Neural progenitor cell (in vitro differentiated cells): ENCODE measurements around the gene MGMT. TPM values are rescaled to one million over a fixed set of nuclear protein-coding genes. Genes with fewer than 3 reads are reported as not detected.

Source experiments
- DNase-seq: peaks from one replicate; pipeline ENCODE4 v3.0.0-alpha.2; 2016; ENCODE audit warnings: low spot score
- H2AFZ ChIP-seq: fragments of 200-600 bp; sonication (generic); replicated peaks from 2 replicates; pipeline ENCODE4 v1.6.1; 2016; ENCODE audit warnings: antibody characterized with exemption
- H3F3A ChIP-seq: fragments of 200-600 bp; sonication (generic); 2 replicates; pipeline ENCODE4 v1.6.1; 2016; ENCODE audit warnings: antibody characterized with exemption, low read depth
- H3K27ac ChIP-seq: fragments of 200-600 bp; sonication (generic); 2 replicates; pipeline ENCODE4 v1.5.1; 2016; ENCODE audit warnings: mild to moderate bottlenecking
- H3K27me3 ChIP-seq: fragments of 200-600 bp; sonication (generic); 2 replicates; pipeline ENCODE4 v1.6.1; 2016; ENCODE audit warnings: mild to moderate bottlenecking, moderate library complexity
- H3K36me3 ChIP-seq: fragments of 200-600 bp; sonication (generic); 2 replicates; pipeline ENCODE4 v1.5.1; 2016
- H3K4me1 ChIP-seq: fragments of 200-600 bp; sonication (generic); 2 replicates; pipeline ENCODE4 v1.6.1; 2016; ENCODE audit warnings: mixed run types
- H3K4me2 ChIP-seq: fragments of 200-600 bp; sonication (generic); 2 replicates; pipeline ENCODE4 v1.6.1; 2016
- H3K4me3 ChIP-seq: fragments of 200-600 bp; sonication (generic); 2 replicates; pipeline ENCODE4 v1.5.1; 2016
- H3K79me2 ChIP-seq: fragments of 200-600 bp; sonication (generic); 2 replicates; pipeline ENCODE4 v1.6.1; 2016; ENCODE audit warnings: low read depth
- H3K9ac ChIP-seq: fragments of 200-600 bp; sonication (generic); 2 replicates; pipeline ENCODE4 v1.6.1; 2016
- H3K9me3 ChIP-seq: fragments of 200-600 bp; sonication (generic); 2 replicates; pipeline ENCODE4 v1.5.1; 2016; ENCODE audit warnings: low read depth
- H4K20me1 ChIP-seq: fragments of 200-600 bp; sonication (generic); 2 replicates; pipeline ENCODE4 v1.6.1; 2016; ENCODE audit warnings: low read depth
- H3K27ac Mint-ChIP-seq: 3 replicates; pipeline ENCODE4 v1.8.0; 2021; ENCODE audit warnings: mixed read lengths
- H3K27me3 Mint-ChIP-seq: 2 replicates; pipeline ENCODE4 v1.8.0; 2022; ENCODE audit warnings: low read depth, mild to moderate bottlenecking, inconsistent platforms, moderate library complexity, mixed read lengths; ENCODE audit not compliant: insufficient read depth
- H3K36me3 Mint-ChIP-seq: 3 replicates; pipeline ENCODE4 v1.8.0; 2021; ENCODE audit warnings: mixed read lengths
- H3K4me1 Mint-ChIP-seq: 3 replicates; pipeline ENCODE4 v1.8.0; 2021; ENCODE audit warnings: mixed read lengths
- H3K4me3 Mint-ChIP-seq: 3 replicates; pipeline ENCODE4 v1.8.0; 2021; ENCODE audit warnings: mild to moderate bottlenecking, moderate library complexity, mixed read lengths
- H3K9me3 Mint-ChIP-seq: 3 replicates; pipeline ENCODE4 v1.8.0; 2020; ENCODE audit warnings: mixed read lengths
- CTCF ChIP-seq: fragments of 200-600 bp; sonication (generic); IDR thresholded peaks from 2 replicates; pipeline ENCODE4 v1.5.1; 2017; ENCODE audit warnings: antibody characterized with exemption, mild to moderate bottlenecking
- EZH2 ChIP-seq: fragments of 200-600 bp; sonication (generic); IDR thresholded peaks from 2 replicates; pipeline ENCODE4 v1.6.1; 2017; ENCODE audit warnings: antibody characterized with exemption, mild to moderate bottlenecking, moderate library complexity
- EZH2phosphoT487 ChIP-seq: fragments of 200-600 bp; sonication (generic); IDR thresholded peaks from 2 replicates; pipeline ENCODE4 v1.6.1; 2017; ENCODE audit warnings: antibody characterized with exemption
- total RNA-seq: library from RNA; depleted of rRNA; stranded (reverse); fragments of >200 nt; gene quantifications from 2 replicates; pipeline ENCODE4 v1.2.3, GENCODE V29; 2015; ENCODE audit warnings: low replicate concordance

MGMT gene
- total RNA-seq, 1 donor from 2014 or later = 17.5 TPM

- no peak overlapping the region for H3K4me2 ChIP-seq
- Mint-ChIP-seq H3K27ac (no peak overlapping the region), H3K4me3 (no peak overlapping the region), H3K36me3 (no peaks in the 10 kb centered on the region), H3K9me3 (no peaks in the 10 kb centered on the region), H3K4me1 (peaks cover 22% of the 10 kb centered on the region), H3K27me3 (no peaks in the 10 kb centered on the region)
- H3K27ac ChIP-seq = no peak overlapping the region
- DNase-seq = no peak
- H3K9me3 ChIP-seq = no peaks in the 10 kb centered on the region
- no peak for TF ChIP-seq EZH2
- TF ChIP-seq CTCF = no peak
- no peak for TF ChIP-seq EZH2phosphoT487
- no peaks in the 10 kb centered on the region for H3K36me3 ChIP-seq
- H3K4me1 ChIP-seq = peaks cover 7% of the 10 kb centered on the region
- no peak overlapping the region for H3K4me3 ChIP-seq
- no peaks in the 10 kb centered on the region for H4K20me1 ChIP-seq
- H3K9ac ChIP-seq = no peak overlapping the region
- H2AFZ ChIP-seq = no peak overlapping the region
- H3K79me2 ChIP-seq = no peaks in the 10 kb centered on the region
- no peaks in the 10 kb centered on the region for H3K27me3 ChIP-seq
- H3F3A ChIP-seq = no peaks in the 10 kb centered on the region
These were observed 59.9 kb downstream of the MGMT start for GRCh38 chr10:129526943-129527342.

GRCh38 chr10:129528376-129528978 is 61.4 kb downstream of the MGMT start:
- Mint-ChIP-seq H3K27ac (no peak overlapping the region), H3K4me3 (no peak overlapping the region), H3K36me3 (no peaks in the 10 kb centered on the region), H3K27me3 (no peaks in the 10 kb centered on the region), H3K4me1 (peaks cover 21% of the 10 kb centered on the region), H3K9me3 (no peaks in the 10 kb centered on the region)
- no peak for DNase-seq
- Histone ChIP-seq H4K20me1 (no peaks in the 10 kb centered on the region), H2AFZ (no peak overlapping the region), H3F3A (no peaks in the 10 kb centered on the region), H3K27ac (no peak overlapping the region), H3K9me3 (no peaks in the 10 kb centered on the region), H3K36me3 (no peaks in the 10 kb centered on the region), H3K4me1 (peaks cover 7% of the 10 kb centered on the region), H3K79me2 (no peaks in the 10 kb centered on the region), H3K4me2 (no peak overlapping the region), H3K27me3 (no peaks in the 10 kb centered on the region), H3K4me3 (no peak overlapping the region), H3K9ac (no peak overlapping the region)
- no peak for TF ChIP-seq EZH2
- no peak for TF ChIP-seq EZH2phosphoT487
- TF ChIP-seq CTCF = no peak

- TF ChIP-seq EZH2phosphoT487 (no peak), EZH2 (no peak), CTCF (no peak)
- H2AFZ ChIP-seq = no peak overlapping the region
- Mint-ChIP-seq H3K9me3 (peaks cover 2% of the 10 kb centered on the region), H3K27ac (no peak overlapping the region), H3K4me3 (no peak overlapping the region), H3K4me1 (peaks cover 11% of the 10 kb centered on the region), H3K36me3 (no peaks in the 10 kb centered on the region), H3K27me3 (no peaks in the 10 kb centered on the region)
- H3F3A ChIP-seq = no peaks in the 10 kb centered on the region
- peaks cover 7% of the 10 kb centered on the region for H3K4me1 ChIP-seq
- no peaks in the 10 kb centered on the region for H3K9me3 ChIP-seq
- H3K36me3 ChIP-seq = no peaks in the 10 kb centered on the region
- no peak overlapping the region for H3K4me3 ChIP-seq
- DNase-seq = no peak
- H3K27ac ChIP-seq = no peak overlapping the region
- no peaks in the 10 kb centered on the region for H3K79me2 ChIP-seq
- H3K4me2 ChIP-seq = no peak overlapping the region
- H3K27me3 ChIP-seq = no peaks in the 10 kb centered on the region
- H3K9ac ChIP-seq = no peak overlapping the region
- no peaks in the 10 kb centered on the region for H4K20me1 ChIP-seq
These were observed 63.5 kb downstream of the MGMT start for GRCh38 chr10:129530581-129530980.
